ENCODE measurements around the gene DR1. TPM values are rescaled to one million over a fixed set of nuclear protein-coding genes. Genes with fewer than 3 reads are reported as not detected.

The DR1 gene
- 7.5 and 9.3 TPM in 2 replicates for polyA plus RNA-seq

DNA sequence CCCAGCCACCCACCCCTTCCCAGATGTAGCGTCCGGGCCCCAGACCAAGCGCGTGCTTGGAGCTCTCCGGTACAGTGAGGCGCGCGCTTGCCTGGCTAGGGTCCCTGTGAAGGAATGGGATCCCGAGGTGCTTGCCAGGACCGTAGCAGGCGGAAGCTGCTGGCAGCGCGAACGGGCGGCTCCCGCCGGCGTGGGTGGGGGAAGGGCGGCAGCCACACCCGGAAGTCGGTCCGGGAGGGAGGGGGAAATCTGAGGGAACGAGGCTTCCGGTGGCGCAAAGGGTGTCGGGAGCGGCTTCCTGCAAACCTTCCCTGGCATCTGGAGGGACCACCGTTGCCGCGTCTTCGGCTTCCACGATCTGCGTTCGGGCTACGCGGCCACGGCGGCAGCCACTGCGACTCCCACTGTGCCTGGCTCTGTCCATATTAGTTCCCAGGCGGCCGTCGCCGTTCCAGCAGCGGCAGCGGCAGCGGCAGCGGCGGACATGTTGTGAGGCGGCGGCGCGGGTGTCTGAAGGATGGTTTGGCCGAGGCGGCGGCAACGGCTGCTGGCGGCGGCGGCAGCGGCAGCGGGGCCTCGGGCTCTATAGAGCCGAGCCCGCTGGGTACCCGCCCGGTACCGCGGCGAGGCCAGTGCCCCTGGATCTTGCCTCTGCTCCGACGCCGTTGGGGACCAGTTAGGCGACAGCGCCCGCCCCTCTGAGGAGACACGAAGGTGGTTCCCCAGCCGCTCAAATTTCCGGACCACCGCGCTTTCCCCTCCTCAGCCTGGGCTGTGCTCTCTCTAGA lies at the start of gene DR1:
Gene DR1, plus strand, starts transcription at position 275 of the 788 bp plus-strand sequence. CDS start 739 bp downstream, outside the sequence.

Other genes starting within 250 kb of the DR1 start
- gene TMED5, start 165.5 kb upstream of the DR1 start, polyA plus RNA-seq, result 41.6 and 42.0 TPM in 2 replicates
- gene CCDC18, start 165.2 kb upstream of the DR1 start, polyA plus RNA-seq, result 2.4 and 2.6 TPM in 2 replicates
- gene FNBP1L, start 102.2 kb downstream of the DR1 start, polyA plus RNA-seq, result 3.1 and 11.2 TPM in 2 replicates